CD4-positive, alpha-beta T cell treated with Interleukin-10 for 1 hour (primary cell): ENCODE measurements around the gene METAP1D.
A peak's percentile ranks its signal among the peaks of the same experiment; 100 is the strongest.

Experiments used
- DNase-seq: peaks from one replicate; pipeline ENCODE4 v3.0.0-alpha.2; 2020

METAP1D gene

DNA sequence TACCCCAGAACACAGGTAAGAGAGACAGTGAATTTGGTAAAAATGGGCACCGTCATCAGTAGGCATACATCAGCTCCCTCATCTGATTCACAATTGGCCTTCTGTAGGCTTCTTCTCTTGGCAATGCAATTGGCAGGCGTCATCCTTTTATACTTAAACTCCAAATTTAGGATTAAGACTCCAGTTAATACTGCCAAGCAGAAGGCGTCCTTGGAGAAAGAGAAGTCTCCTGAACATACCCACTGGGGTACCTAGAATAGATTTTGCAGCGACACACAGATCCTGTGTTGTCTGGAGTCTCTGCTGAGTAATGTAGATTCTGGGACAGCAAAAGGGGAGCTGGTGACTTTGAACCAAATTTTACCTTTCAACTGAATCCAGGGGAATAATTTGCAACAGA is 592 bp upstream of the METAP1D start:
- no peak for DNase-seq

DNA sequence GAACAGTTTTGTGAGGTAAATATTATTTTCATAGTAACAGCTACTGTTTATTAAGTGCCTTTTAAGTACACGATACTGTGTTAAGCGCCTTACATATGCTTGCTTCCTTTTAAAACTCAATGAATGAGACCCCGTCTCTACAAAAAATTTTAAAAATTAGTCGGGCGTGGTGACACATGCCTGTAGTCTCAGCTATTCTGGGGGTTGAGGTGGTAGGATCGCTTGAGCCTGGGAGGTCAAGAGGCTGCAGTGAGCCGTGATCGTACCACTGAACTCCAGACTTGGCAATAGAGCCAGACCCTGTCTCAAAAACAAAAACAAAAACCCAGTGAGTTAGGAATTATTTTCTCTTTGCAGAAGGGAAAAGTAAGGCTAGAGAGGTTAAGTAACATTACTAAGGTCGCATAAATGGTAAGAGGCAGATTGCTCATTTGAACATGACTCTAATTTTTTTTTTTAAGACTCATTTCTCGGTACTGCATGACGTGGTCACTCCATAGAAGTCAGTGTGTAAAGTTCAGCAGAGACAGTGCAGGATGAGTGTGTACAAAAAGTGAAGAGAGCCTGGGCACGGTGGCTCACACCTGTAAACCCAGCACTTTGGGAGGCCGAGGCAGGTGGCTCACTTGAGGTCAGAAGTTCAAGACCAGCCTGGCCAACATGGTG is 1.1 kb downstream of the METAP1D start:
- DNase-seq, result no peak

GRCh38 chr2:172007372-172007771 is 7.6 kb downstream of the METAP1D start:
- DNase-seq, result no peak

GRCh38 chr2:172009823-172010222 is 10.1 kb downstream of the METAP1D start:
- no peak for DNase-seq

DNA sequence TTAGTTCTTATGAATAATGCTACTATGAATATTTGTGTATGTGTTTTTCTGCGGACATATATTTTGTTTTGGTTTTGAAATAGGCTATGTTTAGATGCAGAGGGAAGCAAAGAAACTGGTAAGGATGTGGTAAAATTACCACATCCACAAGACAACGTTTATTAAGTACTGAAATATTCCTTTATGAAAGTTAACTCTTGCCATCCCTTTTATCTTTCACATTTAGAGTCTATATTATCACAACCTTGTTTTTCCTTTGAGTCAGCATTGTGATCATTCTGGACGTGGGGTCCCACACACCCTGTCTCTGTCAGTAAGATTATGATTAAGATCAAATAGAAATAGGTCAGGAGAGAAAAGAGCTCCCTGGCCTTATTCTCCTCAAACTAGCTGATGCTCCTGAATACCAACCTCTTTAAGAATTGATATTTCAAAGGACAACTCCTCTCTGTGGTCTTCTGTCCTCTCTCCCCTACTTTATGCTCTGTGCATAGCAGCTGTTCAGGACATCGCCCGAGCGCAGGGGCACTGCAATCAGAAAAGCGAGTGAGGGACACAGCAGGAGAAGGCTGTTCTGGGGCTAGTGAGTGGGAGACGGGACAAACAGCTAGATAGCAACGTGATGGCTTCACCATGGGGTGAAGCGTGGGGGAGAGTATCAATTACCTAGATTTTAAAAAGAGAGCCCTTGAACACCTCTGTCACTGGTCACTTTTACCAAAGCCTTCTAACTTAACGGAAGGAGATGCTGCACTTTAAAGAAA is 12.2 kb downstream of the METAP1D start:
- DNase-seq, result peak; percentile 22

DNA sequence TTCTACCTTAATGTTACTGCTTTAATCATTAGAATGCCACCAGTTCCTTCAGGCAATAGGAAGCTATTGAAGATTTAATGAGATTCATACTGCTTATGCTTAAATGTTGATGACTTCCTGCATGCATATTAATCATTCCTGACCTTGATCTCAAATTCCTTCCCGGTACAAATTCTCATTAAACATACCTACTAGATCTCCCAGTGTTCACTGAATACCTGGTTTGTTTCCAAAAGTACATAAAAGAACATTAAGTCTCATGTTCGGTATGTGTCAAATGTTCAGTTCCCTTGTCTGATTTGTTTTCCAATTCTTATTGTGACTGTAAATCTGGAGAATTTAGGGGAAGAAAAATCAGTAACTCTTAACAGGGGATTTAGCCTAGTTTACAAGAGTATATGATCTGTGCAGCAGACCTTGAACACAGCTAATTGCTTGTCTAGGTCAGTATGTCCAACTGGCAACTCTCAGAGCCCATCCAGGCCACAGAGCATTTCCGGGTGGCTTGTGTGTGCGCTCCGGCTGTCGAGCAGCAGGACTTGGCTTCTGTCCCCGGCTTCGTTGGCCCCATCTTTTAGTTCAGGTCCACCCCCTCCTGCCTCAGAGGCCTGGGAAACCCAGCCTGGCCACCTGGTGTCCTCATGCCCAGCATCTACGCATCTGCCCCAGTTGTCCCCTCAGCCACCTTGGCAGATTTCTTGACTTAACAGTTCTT is 13.1 kb downstream of the METAP1D start:
- DNase-seq, result no peak

DNA sequence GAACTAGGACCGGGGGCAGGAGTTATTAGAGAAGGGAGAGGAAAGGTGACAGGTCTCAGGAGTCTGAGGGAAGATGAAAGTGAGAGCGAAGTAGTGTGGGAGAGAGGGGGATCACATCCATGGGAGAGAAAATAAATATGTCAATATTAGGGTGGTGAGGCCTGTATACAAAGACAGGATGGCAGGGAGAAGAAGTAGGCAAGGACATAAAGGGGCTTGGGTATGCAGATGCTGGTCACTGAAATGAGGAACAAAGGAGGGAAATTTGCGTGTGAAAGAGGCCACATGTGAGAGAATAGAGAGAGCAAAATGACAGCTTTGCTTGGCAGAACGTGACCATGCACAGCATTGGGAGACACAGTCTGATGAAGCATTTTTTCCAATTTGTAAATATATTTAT is 13.6 kb downstream of the METAP1D start:
- no peak for DNase-seq

- DNase-seq, result no peak
Measured at GRCh38 chr2:172021074-172021931, 21.6 kb downstream of the METAP1D start.

GRCh38 chr2:172021955-172022354 is 22.2 kb downstream of the METAP1D start:
- DNase-seq, result no peak

GRCh38 chr2:172031536-172031935 is 31.8 kb downstream of the METAP1D start:
- DNase-seq, result no peak

GRCh38 chr2:172038121-172038520 is 38.4 kb downstream of the METAP1D start:
- no peak for DNase-seq

- DNase-seq, result no peak
Measured at GRCh38 chr2:172038604-172039003, 38.9 kb downstream of the METAP1D start.

- DNase-seq, result no peak
Measured at GRCh38 chr2:172039011-172039704, 39.4 kb downstream of the METAP1D start.

- no peak for DNase-seq
Measured at GRCh38 chr2:172040311-172040710, 40.6 kb downstream of the METAP1D start.

GRCh38 chr2:172046080-172046678 is 46.4 kb downstream of the METAP1D start:
- DNase-seq, result no peak

- DNase-seq, result no peak
Measured at GRCh38 chr2:172046866-172047565, 47.3 kb downstream of the METAP1D start.

DNA sequence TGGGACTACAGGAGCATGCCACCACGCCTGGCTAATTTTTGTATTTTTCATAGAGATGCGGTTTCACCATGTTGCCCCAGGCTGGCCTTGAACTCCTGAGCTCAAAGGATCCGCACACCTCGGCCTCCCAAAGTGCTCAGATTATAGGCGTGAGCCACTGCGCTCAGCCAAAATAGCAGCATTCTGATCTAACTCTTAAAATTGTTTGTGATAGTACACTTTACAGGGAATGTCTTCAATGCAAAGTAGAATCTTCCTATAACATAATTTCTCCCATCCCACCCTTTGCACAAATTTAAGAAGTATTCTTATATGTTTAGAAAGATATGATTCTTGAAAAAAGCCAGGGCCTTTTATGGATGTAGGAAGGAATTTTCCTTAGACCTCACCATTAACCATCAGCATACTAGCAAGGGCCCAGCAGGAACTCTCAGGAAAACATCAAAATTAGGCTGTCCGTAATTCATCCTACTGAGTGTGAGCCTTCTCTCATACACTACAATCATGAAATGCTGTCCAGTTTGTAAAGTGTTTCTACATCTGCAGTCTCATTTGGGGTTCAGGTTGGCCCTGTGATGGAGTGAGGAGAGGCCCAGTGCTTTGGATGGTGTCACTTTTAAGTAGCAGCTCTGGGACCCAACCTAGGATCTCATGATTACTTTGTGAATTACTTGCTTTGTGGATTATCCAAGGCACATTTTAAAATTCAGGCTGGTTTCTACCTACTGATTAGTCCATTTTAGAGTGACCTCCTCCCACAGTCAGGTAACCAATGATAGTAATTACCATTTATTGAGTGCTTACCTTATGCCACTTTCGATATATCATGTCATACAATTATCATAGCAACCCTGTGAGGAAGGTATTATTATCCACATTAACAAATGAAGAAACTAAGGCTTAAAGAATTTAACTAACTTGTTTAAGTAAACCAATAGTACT is 48.1 kb downstream of the METAP1D start:
- DNase-seq, result no peak

GRCh38 chr2:172048508-172049503 is 49.1 kb downstream of the METAP1D start:
- DNase-seq, result no peak
